Stimulated activated CD4-positive, alpha-beta T cell treated with anti-CD3 and anti-CD28 coated beads, Interleukin-2, amount 100 ng/mL, for 24 hours (primary cell): ENCODE measurements around the gene SERPINC1.
"Not testable (repeated sequence)": the region's sequence is repeated elsewhere in the genome, so short reads cannot be mapped to it uniquely, and the experiment has no call there.

ENCODE experiments used
- DNase-seq, 2 donors: peaks; one replicate each; pipeline ENCODE4 v3.0.0-alpha.2; 2020

SERPINC1 gene

DNA sequence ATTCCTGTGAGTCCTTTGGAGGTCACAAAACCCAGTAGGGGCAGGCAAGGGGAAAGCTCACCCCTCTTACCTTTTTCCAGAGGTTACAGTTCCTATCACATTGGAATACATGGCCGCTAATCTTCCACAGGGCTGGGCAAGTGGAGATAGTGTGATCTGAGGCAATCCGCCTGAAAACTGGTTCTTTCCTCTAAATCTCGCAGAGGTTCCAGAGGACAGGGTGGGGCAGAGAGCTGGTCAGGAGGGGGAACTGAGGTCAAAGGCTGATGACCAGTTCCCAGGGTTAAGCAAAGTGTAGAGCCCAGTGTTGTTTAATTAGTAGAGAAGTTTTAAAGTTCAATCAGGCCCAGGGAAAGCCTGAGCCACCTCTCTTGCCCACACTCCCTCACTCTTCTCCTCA, at the start of gene SERPINC1:
Gene SERPINC1, minus strand, starts transcription at position 179 of the 400 bp plus-strand sequence. Its CDS starts 68 bp downstream, at position 111.
- DNase-seq = no peak

DNA sequence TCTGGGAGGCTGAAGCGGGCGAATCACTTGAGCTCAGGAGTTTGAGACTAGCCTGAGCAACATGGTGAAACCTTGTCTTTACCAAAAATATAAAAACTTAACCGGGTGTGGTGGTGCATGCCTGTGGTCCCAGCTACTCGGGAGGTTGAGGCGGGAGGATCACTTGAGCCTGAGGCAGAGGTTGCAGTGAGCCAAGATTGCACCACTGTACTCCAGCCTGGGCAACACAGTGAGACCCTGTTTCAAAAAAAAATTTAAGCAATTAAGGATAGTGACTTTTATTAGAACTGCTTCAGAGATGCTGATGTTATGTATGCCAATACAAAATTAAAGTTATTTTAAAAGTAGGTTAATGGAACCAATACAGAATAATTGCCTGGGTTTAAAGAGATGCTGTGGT, 48.8 kb upstream of the SERPINC1 start:
- DNase-seq = not testable (repeated sequence)

DNA sequence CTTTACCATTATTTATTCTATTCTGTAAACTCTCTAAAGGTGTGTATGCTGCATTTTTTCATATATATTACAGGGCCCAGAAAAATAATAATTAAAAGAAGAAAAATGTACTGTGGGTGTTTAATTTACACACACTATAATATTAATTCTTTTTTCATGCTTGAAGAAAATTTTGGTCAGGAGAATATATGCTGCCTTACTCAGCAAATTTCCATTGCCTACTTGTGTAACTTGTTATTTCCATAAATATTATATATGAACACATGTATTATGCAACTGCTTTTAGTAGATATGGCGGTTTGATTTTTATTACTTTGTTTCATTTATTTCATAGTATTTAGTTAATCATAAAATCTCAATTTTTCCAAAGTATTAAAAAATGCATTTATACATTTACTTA, 46.4 kb upstream of the SERPINC1 start:
- DNase-seq = no peak

DNA sequence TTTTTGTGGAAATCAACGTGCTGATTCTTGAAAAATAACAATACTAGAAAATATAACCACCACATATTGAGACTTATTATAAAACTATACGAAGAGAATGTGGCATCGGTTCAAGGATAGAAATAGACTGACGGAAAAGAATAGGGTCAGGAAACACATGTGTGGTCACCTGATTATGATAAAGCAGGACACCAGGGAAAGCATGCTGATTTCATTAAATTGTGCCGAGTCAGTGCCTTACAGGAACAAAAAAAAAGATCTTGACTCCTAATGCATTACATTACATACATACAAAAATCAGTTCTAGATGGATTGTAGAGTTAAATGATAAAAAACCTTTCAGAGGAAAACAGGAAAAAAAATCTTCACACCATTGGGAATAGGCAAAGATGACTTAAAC, 43.5 kb upstream of the SERPINC1 start:
- DNase-seq = no peak

DNA sequence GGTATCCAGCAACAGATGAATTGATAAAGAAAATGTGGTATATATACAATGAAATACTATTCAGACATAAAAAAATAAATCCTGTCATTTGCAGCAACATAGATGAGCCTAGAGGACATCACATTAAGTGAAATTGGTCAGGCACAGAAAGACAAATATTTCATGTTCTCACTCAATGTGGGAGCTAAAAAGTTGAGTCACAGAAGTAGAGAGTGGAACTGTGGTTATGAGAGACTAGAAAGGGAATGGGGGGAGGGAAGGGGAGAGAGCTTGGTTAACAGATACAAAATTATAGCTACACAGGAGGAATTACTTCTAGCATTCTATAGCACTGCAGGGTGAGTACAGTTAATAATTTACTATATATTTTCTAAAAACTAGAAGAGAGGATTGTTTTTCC, 37.1 kb upstream of the SERPINC1 start:
- no peak for DNase-seq

DNA sequence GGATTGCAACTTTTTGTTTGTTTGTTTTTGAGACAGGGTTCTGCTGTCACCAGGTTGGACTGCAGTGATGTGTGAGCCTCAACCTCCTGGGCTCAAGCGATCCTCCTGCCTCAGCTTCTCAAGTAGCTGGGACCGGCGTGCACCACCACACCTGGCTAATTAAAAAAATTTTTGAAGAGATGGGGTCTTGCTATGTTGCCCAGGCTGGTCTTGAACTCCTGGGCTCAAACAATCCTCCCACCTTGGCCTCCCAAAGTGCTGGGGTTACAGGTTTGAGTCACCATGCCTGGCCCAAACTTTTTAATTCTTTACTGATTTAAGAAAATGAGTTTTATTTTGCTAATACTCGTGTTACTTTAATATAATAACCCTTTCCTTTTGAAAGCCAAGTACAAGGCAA, 31.5 kb upstream of the SERPINC1 start:
- DNase-seq = no peak

DNA sequence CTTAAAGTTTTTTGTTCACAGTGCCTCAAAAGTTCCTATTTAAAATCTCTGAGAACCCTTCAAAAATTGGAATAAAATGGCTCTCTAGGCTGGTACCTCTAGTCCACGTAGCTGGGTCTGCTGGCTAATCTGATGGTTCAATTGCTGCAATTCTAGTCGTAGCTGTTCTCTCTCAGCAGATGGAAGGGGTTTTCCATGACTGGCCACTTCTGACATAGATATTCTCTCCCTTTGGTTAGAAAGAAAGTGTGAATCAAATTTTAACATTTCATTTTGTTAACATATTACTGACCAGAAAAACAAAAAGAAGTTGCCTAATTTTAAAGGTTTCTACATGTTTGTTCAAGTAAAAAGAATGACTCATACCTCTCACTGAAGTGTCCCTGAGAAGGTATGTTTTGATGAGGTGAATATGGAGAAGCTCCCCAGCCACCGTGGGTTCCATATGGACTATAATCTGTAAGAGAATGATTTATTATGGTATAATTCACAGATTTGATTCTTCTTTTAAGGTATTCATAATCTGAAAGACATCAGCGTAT, 29.3 kb upstream of the SERPINC1 start:
- no peak for DNase-seq

DNA sequence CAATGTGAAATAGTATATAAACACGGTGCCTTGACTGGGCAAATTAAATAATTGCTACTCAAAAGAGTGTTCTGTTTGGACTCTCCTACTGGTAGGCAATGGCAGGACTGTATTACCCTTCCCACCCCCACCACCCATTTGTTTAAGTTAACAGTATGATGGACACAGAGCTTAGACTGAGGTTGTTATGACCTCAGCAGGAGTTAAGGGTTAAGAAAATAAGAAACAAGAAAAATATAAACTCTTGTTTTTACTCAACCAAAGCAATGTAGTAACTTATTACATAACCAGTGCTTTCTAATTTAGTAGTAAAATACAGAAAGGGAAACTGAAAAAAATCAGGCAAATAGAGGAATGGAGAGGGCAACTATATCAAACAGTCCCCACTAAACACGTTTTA, 19.9 kb upstream of the SERPINC1 start:
- no peak for DNase-seq

DNA sequence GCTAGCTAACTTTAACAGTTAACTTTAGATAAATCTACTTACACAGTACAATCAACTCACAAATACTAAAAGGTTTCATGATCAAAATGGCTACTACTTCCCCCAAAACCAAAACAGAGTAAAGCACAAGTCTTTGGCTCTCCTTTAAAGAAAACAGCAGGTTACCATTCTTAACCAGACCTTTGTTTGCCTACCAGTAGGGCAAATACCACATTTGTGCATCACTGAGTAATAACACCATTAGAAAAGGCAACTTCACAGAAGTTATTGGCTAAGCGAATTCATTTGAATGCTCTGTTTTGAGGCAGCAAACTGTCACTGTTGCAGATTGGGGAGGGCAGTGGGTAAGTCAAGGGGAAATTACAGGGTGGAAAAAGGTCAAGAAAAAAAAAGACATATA, 17.3 kb upstream of the SERPINC1 start:
- no peak for DNase-seq

DNA sequence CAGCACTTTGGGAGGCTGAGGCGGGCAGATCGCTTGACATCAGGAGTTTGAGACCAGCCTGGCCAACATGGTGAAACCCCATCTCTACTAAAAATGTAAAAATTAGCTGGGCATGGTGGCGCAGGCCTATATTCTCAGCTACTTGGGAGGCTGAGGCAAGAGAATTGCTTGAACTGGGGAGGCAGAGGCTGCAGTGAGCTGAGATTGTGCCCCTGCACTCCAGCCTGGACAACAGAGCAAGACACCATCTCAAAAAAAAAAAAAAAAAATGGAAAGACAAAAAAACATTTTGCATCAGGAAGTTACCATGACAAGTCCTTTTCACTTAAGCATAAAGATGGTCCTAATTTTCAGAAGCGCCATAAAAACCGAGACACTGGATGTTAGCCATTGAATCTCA, 13.4 kb upstream of the SERPINC1 start:
- DNase-seq = not testable (repeated sequence)

DNA sequence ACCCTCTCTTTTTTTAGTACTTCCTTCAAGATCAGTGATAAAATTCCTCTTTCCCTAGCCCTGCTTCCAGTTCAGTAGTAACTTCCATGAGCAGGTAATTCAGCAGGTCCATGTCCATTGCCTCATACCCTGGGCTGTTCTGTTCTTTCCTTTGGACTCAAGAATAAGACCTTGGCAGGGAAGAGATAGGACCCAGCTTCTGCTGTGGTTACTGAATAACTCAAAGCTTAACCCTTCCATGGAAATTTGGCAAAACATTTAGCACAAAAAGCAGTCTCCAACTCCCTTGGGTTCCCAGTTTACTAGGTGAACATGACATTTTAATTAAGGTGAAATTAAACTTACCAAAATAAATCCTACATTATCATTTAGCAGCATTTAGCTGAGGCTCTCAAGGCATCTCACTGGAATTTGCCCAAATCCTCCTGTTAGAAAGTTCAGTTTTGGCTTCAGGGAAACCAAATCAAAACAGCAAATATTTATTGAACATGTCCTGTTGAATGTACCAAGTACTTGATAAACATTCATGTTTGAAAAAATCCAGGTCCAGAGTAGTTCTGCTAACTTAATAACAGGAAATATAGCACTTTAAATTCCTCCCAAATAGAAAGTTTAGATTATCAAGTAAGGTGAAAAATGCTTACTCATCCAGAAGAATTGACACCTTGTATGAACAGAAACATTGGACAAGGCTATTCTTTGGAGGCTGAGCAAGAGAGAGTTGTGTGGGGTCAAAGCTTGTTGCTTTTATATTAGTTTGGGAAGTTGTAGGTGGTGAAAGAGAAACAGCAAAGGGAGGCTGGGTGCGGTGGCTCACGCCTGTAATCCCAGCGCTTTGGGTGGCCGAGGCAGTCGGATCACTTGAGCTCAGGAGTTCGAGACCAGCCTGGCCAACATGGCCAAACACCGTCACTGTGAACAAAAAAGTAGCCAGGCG, 8.4 kb upstream of the SERPINC1 start:
- no peak for DNase-seq

DNA sequence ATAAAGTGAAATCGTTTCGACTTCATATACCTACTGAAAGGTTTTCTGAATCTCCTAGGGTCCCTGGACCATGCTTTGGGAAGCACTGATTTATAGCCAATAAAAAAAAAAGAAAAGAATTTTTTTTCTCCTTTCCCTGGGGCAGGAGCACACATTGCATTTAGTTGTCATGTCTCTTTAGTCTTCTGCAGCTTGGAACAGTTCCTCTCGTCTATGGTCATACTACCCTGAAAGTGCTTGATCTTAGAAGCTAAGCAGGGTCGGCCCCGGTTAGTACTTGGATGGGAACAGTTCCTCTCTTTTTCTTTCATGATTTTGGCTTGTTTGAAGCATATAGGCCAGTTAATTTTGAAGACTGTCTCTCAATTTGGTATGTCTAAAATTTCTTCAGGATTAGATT, 3.7 kb upstream of the SERPINC1 start:
- no peak for DNase-seq

DNA sequence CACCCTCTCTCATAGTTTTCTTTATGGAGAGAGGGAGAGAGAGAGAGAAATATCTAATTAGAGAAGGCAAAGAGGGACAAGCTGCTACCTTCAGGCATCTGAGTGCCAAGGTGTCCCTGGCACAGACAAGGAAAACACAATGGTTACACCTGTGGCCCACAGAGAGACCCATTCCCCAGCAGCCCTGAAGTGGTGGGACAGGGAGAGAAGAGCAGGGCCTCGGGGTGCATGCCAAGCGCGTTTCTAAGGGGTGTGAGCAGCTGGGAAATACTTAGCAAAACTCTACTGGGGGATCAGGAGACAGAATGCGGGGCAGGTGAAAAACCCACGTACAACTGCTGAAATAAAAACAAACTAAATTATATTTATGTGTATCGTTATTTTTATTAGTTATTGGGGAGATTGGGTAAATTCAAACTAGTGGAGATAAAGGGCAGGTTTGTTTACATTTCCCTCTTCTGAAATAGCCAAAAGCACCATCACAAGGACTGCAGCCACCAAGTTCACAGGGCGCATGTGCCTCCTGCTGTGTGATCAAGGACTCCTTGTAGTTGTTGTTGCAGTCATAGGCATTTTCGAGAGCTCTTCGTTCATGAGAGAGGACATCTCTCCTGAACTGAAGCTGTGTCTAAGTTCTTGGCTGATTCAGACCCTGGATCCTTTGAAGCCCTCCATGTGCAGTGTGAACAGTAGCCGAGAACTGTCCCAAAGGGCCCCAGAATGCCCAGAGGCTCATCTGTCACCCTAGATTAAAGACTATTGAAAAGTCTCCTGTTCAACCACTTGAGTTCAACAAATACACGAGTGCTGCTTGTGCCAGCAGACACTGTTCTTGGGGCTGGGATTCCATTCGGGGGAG, 737 bp upstream of the SERPINC1 start:
- no peak for DNase-seq

DNA sequence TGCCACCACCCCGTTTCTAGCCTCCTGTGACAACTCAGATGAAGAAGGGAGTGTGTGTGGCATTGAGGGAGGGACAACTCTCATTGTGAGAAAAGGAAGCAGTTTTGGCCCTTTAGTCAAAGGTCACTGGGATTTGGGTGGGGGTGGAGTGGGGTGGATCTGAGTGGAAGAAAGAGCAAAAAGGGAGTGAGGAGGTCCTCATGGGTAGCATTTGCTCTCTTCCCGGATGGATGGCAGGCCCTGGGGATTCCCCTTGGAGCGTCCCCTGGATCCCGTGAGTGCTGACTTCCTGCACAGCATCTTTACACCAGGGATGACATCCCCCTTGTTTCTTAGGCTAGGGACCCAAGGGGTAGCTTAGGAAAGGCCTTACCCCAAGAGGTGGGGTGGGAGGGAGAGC, 460 bp downstream of the SERPINC1 start:
- no peak for DNase-seq

DNA sequence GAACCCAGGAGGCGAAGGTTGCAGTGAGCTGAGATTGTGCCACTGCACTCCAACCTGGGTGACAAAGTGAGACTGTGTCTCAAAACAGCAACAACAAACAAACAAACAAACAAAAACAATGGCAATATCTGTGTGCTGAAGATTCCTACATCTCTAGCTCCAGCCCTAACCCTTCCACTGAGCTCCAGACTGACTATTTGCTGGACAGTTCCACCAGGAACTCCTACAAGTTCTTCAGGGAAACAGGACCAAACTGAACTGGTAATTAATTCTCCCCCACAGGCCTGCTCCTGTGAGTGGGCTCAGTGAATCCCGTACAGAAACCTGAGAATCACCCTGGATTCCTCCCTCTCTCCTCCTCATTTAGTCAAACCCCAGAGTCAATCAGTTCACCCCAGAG, 1.5 kb downstream of the SERPINC1 start:
- no peak for DNase-seq

DNA sequence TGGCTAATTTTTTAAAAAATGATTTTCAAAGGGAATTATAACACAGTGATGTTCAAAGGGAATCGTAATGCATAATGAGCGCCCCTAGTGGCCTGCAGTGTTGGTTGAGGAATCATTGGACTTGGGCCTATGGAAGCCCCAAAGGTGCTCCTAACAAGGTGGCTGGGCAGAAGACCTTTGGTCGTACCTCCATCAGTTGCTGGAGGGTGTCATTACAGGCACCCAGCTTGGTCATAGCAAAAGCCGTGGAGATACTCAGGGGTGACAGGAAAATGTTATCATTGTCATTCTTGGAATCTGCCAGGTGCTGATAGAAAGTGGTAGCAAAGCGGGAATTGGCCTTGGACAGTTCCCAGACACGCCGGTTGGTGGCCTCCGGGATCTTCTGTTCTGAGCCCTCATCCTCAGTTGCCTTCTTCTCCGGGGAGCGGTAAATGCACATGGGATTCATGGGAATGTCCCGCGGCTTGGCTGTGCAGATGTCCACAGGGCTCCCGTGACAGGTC, 2.7 kb downstream of the SERPINC1 start:
- peak; percentile 24 to 48 for DNase-seq

DNA sequence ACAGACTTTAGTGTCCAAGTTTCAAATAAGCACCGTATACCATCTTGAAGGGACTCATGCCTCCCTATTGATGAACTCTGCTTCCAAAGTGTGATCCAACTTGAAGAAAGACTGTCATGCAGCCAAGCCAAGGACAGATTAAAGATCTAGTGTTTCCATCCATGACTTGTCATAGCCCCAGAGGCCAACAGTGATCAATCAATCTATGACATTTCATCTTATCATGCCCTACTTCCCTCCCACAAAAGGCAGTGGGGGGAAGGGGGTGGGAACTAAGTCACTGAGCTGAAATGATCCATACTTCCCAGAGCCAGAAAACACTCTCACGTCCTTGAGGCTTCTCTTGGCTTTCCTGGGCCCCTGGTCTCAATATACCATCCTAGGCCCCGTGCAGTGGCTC, 4.0 kb downstream of the SERPINC1 start:
- no peak for DNase-seq

DNA sequence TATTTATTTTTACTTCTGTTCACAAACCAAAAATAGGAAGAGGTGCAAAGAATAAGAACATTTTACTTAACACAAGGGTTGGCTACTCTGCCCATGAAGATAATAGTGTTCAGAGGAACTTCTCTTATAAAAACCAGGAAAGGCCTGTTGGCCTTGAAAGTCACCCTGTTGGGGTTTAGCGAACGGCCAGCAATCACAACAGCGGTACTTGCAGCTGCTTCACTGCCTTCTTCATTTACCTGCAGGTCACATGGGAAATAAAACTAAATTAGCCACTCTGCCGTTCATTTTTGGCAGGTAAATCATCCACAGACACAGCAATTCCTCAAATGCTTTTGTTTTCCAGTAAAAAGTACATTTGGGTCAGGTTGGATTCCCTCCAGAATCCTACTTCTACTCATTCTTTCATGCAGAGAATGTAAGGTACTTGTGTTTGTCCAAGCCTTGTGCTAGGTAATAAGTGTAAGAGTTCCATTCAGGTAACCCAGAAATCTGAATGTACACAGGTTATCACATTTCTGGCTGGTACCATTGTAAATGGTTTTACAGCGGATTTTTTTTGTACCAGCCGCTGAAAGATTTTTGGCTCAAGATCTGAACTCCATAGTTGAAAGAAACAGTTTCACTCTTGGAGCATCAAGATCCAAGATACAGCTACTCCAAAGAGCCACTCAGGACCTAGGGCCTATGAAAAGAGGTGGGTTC, 13.1 kb downstream of the SERPINC1 start:
- no peak for DNase-seq

DNA sequence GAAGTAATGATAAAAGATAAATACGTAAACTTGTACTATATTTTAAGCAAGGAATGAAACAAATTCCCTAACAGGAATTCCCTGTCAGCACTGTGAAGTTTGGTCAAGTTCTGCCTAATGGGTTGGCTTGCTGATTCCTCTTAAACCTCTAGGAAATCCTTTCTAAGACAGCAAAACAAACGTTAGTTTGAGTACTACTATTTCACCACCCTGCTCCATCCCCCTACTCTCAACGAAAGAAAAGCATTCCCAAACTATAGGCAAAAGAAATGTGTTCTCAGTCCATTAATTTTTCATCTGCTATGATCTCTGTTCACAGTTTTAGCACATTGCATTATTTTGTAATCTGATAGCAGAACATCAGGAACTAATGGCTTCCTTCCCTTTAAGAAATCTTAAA, 16.1 kb downstream of the SERPINC1 start:
- DNase-seq = no peak

DNA sequence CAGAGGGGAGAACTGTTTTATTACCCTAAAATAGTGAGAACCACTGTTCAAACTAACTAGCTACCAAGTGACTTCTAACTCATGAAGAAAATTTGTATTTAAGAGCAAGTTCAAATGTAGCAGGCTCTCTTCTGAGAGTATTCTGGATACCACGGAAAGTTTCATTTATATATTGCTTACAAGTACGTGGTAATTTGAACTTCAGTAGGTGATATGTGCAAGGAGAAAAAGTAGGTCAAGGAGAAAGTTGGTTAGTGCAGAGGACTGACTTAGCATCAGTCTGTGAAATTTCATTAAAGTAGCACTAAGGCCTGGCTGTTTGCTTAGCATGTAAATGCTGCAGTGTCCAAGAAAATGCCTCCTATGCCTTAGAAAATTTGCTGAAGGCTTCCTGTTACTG, 16.7 kb downstream of the SERPINC1 start:
- no peak for DNase-seq

DNA sequence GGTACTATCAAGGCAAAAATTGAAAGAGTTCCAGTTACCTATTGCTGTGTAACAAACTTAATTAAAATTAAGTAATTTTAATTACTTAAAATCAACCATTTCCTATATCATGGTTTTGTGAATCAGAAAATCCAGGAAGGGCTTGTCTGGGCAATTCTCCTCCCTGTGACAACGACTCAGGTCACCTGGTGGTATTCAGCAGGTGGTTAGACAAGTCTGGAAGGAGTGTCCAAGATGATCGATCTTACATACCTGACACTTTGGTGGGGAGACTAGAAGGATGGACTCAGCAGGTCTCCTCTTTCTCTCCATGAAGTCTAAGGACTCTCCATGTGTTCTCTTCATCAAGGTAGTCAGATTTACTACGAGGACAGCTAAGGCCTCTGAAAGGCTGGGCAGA, 22.9 kb downstream of the SERPINC1 start:
- DNase-seq = no peak

DNA sequence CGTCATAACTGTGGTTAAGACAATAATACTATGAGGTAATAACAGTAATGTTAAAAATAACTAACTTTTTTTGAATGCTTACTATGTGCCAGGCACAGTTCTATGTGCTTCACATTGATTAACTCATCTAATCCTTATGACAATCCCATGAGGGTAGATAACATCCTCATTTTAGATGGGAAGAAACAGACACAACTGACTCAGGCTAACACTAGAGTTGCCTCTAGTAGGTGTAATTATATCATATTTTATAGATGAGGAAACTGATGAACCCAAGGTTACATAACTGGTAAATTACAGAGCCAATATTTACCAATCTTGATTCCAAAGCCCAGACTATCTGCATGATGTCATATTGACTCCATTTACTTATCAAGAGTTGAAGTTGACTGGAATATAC, 23.5 kb downstream of the SERPINC1 start:
- DNase-seq = no peak

DNA sequence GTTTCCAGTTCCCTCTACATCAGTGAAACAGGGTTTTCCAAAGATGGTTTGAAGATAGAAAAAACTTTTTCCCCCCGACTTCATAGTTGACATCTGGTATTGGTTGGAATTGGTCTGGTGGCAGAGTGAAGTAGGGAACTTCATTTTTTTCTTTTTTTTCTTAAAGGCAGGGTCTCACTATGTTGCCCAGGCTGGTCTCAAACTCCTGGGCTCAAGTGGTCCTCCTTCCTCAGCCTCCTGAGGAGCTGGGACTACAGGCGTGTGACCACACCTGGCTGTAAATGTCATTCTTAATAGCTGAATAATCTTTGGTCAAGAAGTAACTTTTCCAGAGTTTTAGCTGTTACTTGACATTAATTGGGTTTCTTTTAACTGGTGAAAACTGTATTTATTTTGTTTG, 27.2 kb downstream of the SERPINC1 start:
- DNase-seq = no peak
